Sciatic nerve (tissue), 2 donors: Measurements from ENCODE around the gene EI24. TPM values are rescaled to one million over a fixed set of nuclear protein-coding genes. Genes with fewer than 3 reads are reported as not detected.
A peak's percentile ranks its signal among the peaks of the same experiment; 100 is the strongest.
"Not testable (repeated sequence)": the region's sequence is repeated elsewhere in the genome, so short reads cannot be mapped to it uniquely, and the experiment has no call there.

ENCODE experiments used
- ATAC-seq: fragments of 200-7000 bp; cut with Tn5 transposase; one replicate; pipeline ENCODE4 v1.9.1; 2020; ENCODE audit warnings: mild to moderate bottlenecking, moderate library complexity
- DNase-seq: peaks from one replicate; pipeline ENCODE4 v3.0.0-alpha.2; 2020; ENCODE audit warnings: low spot score
- intact Hi-C: fragments of 100-400 bp; cut with DNase I; formaldehyde crosslinking; loops from one replicate; pipeline ENCODE4 v1.14.2; 2022
- total RNA-seq: library from RNA; stranded (reverse); fragmentation: NEBNext Ultra II Directional; extraction: Animal tissue kit (Norgen Biotek cat#: 25700); gene quantifications from one replicate; pipeline ENCODE4 v1.2.1, GENCODE V29; 2021
- donor health status: DM: no; HTN: no; CAD: no.
- donor health status: DM: no; HTN: no; CAD: no.

Gene EI24
- total RNA-seq, 1 donor from 2014 or later, result 47.1 TPM

GRCh38 chr11:125572916-125573315 lies 3.6 kb downstream of the EI24 start:
- no peak for DNase-seq
- no peak for ATAC-seq
- intact Hi-C loops, result no loop called here

- intact Hi-C loops, DNase-seq, ATAC-seq: not testable (repeated sequence)
These were observed 7.9 kb downstream of the EI24 start for GRCh38 chr11:125577181-125577580.

- no peak for ATAC-seq
- no peak for DNase-seq
- intact Hi-C loops, result no loop called here
These were observed 9.5 kb downstream of the EI24 start for GRCh38 chr11:125578783-125579182.

- ATAC-seq (no peak), DNase-seq (no peak)
- intact Hi-C loops, result no loop called here
These were observed 10.5 kb downstream of the EI24 start for GRCh38 chr11:125579811-125580210.

GRCh38 chr11:125583496-125583895 lies 14.2 kb downstream of the EI24 start:
- intact Hi-C loops, result no loop called here
- ATAC-seq (no peak), DNase-seq (no peak)

GRCh38 chr11:125585487-125585886 lies 16.2 kb downstream of the EI24 start:
- intact Hi-C loops, result no loop called here
- no peak for ATAC-seq

GRCh38 chr11:125586623-125587022 lies 17.3 kb downstream of the EI24 start:
- ATAC-seq (no peak), DNase-seq (no peak)
- intact Hi-C loops, result no loop called here

More at GRCh38 chr11:125585487-125585886, 16.2 kb downstream of the EI24 start:
- DNase-seq, result no peak

- intact Hi-C loops, result no loop called here
These were observed 18.2 kb downstream of the EI24 start for GRCh38 chr11:125587480-125587879.

GRCh38 chr11:125588505-125588904 lies 19.2 kb downstream of the EI24 start:
- DNase-seq (no peak), ATAC-seq (no peak)
- intact Hi-C loops, result no loop called here

More at GRCh38 chr11:125587480-125587879, 18.2 kb downstream of the EI24 start:
- no peak for DNase-seq
- ATAC-seq, result no peak

- intact Hi-C loops, result no loop called here
- DNase-seq, result peak; percentile 63
- peak; percentile 40 for ATAC-seq
These were observed 22.5 kb downstream of the EI24 start for GRCh38 chr11:125591649-125592304.

- ATAC-seq (peak; percentile 99), DNase-seq (peak; percentile 99)
- intact Hi-C loops, result no loop called here
These were observed 23.2 kb downstream of the EI24 start, which contains the start of gene STT3A for GRCh38 chr11:125592305-125593113. Gene STT3A (plus strand): TSS chr11:125592852. CDS start chr11:125595916, 3,064 bp downstream.

GRCh38 chr11:125593114-125593820 lies 24.0 kb downstream of the EI24 start:
- DNase-seq, result no peak
- intact Hi-C loops, result no loop called here
- ATAC-seq, result peak; percentile 3

GRCh38 chr11:125594958-125595357 lies 25.7 kb downstream of the EI24 start:
- intact Hi-C loops, result no loop called here
- ATAC-seq, result no peak
- no peak for DNase-seq

- ATAC-seq (no peak), DNase-seq (no peak)
- intact Hi-C loops, result no loop called here
These were observed 31.4 kb downstream of the EI24 start for GRCh38 chr11:125600663-125601062.

- intact Hi-C loops, result no loop called here
- ATAC-seq (no peak), DNase-seq (no peak)
These were observed 33.9 kb downstream of the EI24 start for GRCh38 chr11:125603207-125603606.

GRCh38 chr11:125605417-125605816 lies 36.1 kb downstream of the EI24 start:
- no peak for ATAC-seq
- intact Hi-C loops, result no loop called here
- no peak for DNase-seq

- intact Hi-C loops, result no loop called here
- ATAC-seq, result no peak
- no peak for DNase-seq
These were observed 40.3 kb downstream of the EI24 start for GRCh38 chr11:125609545-125609944.

- ATAC-seq, result no peak
- no peak for DNase-seq
- intact Hi-C loops, result no loop called here
These were observed 49.1 kb downstream of the EI24 start for GRCh38 chr11:125618383-125618782.

- ATAC-seq (no peak), DNase-seq (no peak)
- intact Hi-C loops, result no loop called here
These were observed 52.7 kb downstream of the EI24 start for GRCh38 chr11:125621995-125622394.

GRCh38 chr11:125623064-125623463 lies 53.8 kb downstream of the EI24 start:
- ATAC-seq, result no peak
- DNase-seq, result no peak
- intact Hi-C loops, result no loop called here
